Neuronal stem cell (in vitro differentiated cells): ENCODE measurements around the gene PCARE.
A peak's percentile ranks its signal among the peaks of the same experiment; 100 is the strongest.

ENCODE experiments used
- DNase-seq: peaks from one replicate; pipeline ENCODE4 v3.0.0-alpha.2; 2013; ENCODE audit warnings: low spot score
- H2AFZ ChIP-seq: one replicate; pipeline ENCODE4 v1.6.1; 2013; ENCODE audit warnings: mild to moderate bottlenecking, low read length, inconsistent platforms
- H2AK5ac ChIP-seq: 2 replicates; pipeline ENCODE4 v1.6.1; 2013; ENCODE audit warnings: low read depth, mild to moderate bottlenecking, inconsistent platforms, low read length, moderate library complexity, mixed read lengths
- H2BK120ac ChIP-seq: 2 replicates; pipeline ENCODE4 v1.6.1; 2013; ENCODE audit warnings: low read depth, mild to moderate bottlenecking, inconsistent platforms, low read length, moderate library complexity, mixed read lengths
- H2BK12ac ChIP-seq: one replicate; pipeline ENCODE4 v1.6.1; 2013; ENCODE audit warnings: low read length, inconsistent platforms
- H2BK15ac ChIP-seq: 2 replicates; pipeline ENCODE4 v1.6.1; 2013; ENCODE audit warnings: mild to moderate bottlenecking, low read length, inconsistent platforms, mixed read lengths
- H2BK5ac ChIP-seq: one replicate; pipeline ENCODE4 v1.6.1; 2013; ENCODE audit warnings: inconsistent platforms, mild to moderate bottlenecking, low read length, moderate library complexity
- H3K14ac ChIP-seq: one replicate; pipeline ENCODE4 v1.6.1; 2013; ENCODE audit warnings: low read length, inconsistent platforms
- H3K18ac ChIP-seq: 2 replicates; pipeline ENCODE4 v1.6.1; 2013; ENCODE audit warnings: low read length, inconsistent platforms
- H3K23ac ChIP-seq: 2 replicates; pipeline ENCODE4 v1.6.1; 2013; ENCODE audit warnings: low read depth, mild to moderate bottlenecking, mixed read lengths, low read length, inconsistent platforms; ENCODE audit not compliant: poor library complexity
- H3K27ac ChIP-seq: replicated peaks from 3 replicates; pipeline ENCODE4 v1.5.1; 2013; ENCODE audit warnings: low read length, inconsistent platforms
- H3K27me3 ChIP-seq, 3 experiments: 2 replicates each; pipeline ENCODE4 v1.6.1; 2013; ENCODE audit warnings: low read length in 3 of 3, mild to moderate bottlenecking in 2 of 3, inconsistent platforms in 1 of 3, low read depth in 1 of 3, mixed read lengths in 1 of 3, moderate library complexity in 1 of 3; ENCODE audit not compliant: control insufficient read depth in 3 of 3, insufficient read depth in 3 of 3
- H3K36me3 ChIP-seq, 2 donors: replicated peaks in 1 of 2; 2 replicates each; pipeline ENCODE4 v1.6.1; 2013; ENCODE audit warnings: low read length in 2 of 2; ENCODE audit not compliant: control insufficient read depth in 2 of 2, insufficient read depth in 2 of 2
- H3K4ac ChIP-seq: 2 replicates; pipeline ENCODE4 v1.6.1; 2013; ENCODE audit warnings: inconsistent platforms, mild to moderate bottlenecking, low read length, moderate library complexity
- H3K4me1 ChIP-seq, 2 donors: 1 replicate in 1 of 2; 2 replicates in 1 of 2; pipeline ENCODE4 v1.6.1; 2013; ENCODE audit warnings: low read length in 2 of 2, low read depth in 1 of 2; ENCODE audit not compliant: control insufficient read depth in 2 of 2, insufficient read depth in 1 of 2
- H3K4me2 ChIP-seq: one replicate; pipeline ENCODE4 v1.6.1; 2013; ENCODE audit warnings: mild to moderate bottlenecking, low read length, inconsistent platforms; ENCODE audit not compliant: insufficient read depth, poor library complexity, severe bottlenecking
- H3K4me3 ChIP-seq, 2 donors: 2 replicates each; pipeline ENCODE4 v1.5.1; 2013; ENCODE audit warnings: low read length in 2 of 2, mild to moderate bottlenecking in 2 of 2, inconsistent platforms in 1 of 2, moderate library complexity in 1 of 2
- H3K79me1 ChIP-seq: one replicate; pipeline ENCODE4 v1.6.1; 2013; ENCODE audit warnings: low read depth, mild to moderate bottlenecking, inconsistent platforms, low read length, moderate library complexity
- H3K9ac ChIP-seq: one replicate; pipeline ENCODE4 v1.6.1; 2013; ENCODE audit warnings: mild to moderate bottlenecking, low read depth, low read length, inconsistent platforms; ENCODE audit not compliant: poor library complexity
- H3K9me3 ChIP-seq, 2 donors: replicated peaks in 1 of 2; 2 replicates each; pipeline versions ENCODE3 to v1.6.1; 2013; ENCODE audit warnings: low read length in 2 of 2, mild to moderate bottlenecking in 2 of 2, inconsistent platforms in 1 of 2, low read depth in 1 of 2, mixed read lengths in 1 of 2, moderate library complexity in 1 of 2; ENCODE audit not compliant: control insufficient read depth in 2 of 2, insufficient read depth in 1 of 2
- H4K8ac ChIP-seq: one replicate; pipeline ENCODE4 v1.6.1; 2013; ENCODE audit warnings: low read depth, mild to moderate bottlenecking, inconsistent platforms, low read length, moderate library complexity
- H4K91ac ChIP-seq: one replicate; pipeline ENCODE4 v1.6.1; 2013; ENCODE audit warnings: low read length, low read depth, mild to moderate bottlenecking, inconsistent platforms; ENCODE audit not compliant: poor library complexity
- WGBS, 2 donors: extraction: QIAGEN DNeasy Blood & Tissue Kit; methylation state at CpG; one replicate each; pipeline ENCODE4 v1.1.7; 2013; ENCODE audit warnings: missing lambda C conversion rate in 2 of 2, mixed read lengths in 1 of 2; ENCODE audit not compliant: insufficient read length in 2 of 2, insufficient replicate concordance in 1 of 2; ENCODE audit errors: extremely low coverage in 2 of 2; 5-methylcytosine and 5-hydroxymethylcytosine counted together

The PCARE gene

DNA sequence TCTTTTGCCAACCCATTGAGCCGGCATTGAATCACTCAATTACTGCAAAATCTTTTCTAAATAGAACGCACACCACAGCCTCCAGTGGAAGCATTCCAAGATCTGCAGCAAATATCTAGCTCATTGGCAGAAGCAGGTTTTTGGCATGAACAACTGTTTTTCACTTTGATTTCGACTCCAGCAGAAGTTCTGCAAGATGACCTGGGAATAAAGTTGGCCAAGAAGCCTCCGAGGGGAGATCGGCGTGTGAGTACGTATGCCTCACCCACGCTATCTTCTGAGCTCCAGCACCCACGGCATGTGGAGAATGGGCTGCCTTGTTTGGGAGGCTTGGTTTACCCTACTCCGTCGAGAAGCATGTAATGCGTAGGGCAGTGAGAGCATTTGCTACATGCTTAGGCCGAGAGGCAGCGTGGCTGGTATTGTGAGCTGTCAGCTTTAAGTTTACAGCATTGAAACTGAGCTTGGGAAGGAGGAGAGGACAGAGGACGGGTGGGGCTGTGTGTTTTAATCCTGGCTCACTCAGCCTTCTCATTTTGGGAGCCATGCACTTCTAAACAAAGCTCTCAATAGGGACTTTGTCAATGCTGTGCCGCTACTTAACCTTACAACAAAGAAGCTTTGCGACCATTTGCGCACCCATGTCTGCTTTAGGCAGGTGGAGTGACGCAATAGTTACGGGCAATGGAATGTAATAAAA is 10.5 kb downstream of the PCARE start:
- Histone ChIP-seq H3K27ac (no peak overlapping the region), H2AK5ac (no peak overlapping the region), H2BK120ac (no peak overlapping the region), H2BK15ac (no peak overlapping the region), H2BK12ac (no peak overlapping the region), H3K4me1 (peaks cover 29 to 36% of the 10 kb centered on the region in 2 donors), H3K9ac (no peak overlapping the region), H3K14ac (no peak overlapping the region), H3K79me1 (no peaks in the 10 kb centered on the region), H3K4me3 (no peak overlapping the region), H3K4me2 (no peak overlapping the region), H2BK5ac (no peak overlapping the region), H3K18ac (no peak overlapping the region), H3K23ac (no peak overlapping the region), H3K36me3 (no peaks in the 10 kb centered on the region), H3K4ac (no peak overlapping the region), H3K27me3 (peaks cover 0 to 14% (median 2%) of the 10 kb centered on the region in 3 experiments), H3K9me3 (no peaks in the 10 kb centered on the region), H2AFZ (peak overlapping the region; percentile 27), H4K8ac (no peak overlapping the region), H4K91ac (no peak overlapping the region)
- DNase-seq = peak; percentile 32
- no CpG with 5 or more reads among the region's 20 CpGs for WGBS, 2 donors

DNA sequence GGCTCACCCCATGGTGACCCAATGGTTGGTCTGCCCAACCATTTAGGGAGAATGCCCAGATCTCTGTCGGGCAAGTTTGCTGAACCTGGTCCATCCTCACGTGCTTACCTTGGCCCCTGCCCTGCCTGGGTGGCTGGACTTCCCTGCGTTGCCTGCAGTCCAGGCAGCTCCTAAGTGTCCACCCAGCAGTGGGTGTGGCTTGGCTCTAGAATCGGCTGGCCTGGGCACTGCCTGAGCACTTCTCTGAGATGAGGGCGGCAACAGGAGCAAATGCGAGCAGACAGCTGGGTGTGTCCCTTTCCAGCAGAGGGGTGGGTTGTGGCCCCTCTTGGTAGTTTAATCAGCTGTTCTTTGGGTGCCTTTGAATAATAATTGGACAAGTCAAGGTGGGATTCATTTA is 11.3 kb downstream of the PCARE start:
- Histone ChIP-seq H2BK5ac (peak overlapping the region; percentile 35), H4K8ac (no peak overlapping the region), H3K79me1 (no peaks in the 10 kb centered on the region), H2BK120ac (no peak overlapping the region), H2AFZ (no peak overlapping the region), H3K23ac (no peak overlapping the region), H3K9ac (peak overlapping the region; percentile 50), H2AK5ac (peak overlapping the region; percentile 82), H3K27me3 (peaks cover 0 to 18% (median 2%) of the 10 kb centered on the region in 3 experiments), H3K27ac (no peak overlapping the region), H3K4me1 (peaks cover 26 to 36% of the 10 kb centered on the region in 2 donors), H3K18ac (peak overlapping the region; percentile 87), H2BK15ac (peak overlapping the region; percentile 72), H2BK12ac (no peak overlapping the region), H4K91ac (no peak overlapping the region), H3K4me2 (no peak overlapping the region), H3K9me3 (no peaks in the 10 kb centered on the region), H3K36me3 (no peaks in the 10 kb centered on the region), H3K4ac (peak overlapping the region; percentile 90), H3K14ac (peak overlapping the region; percentile 95), H3K4me3 (no peak overlapping the region)
- no CpG with 5 or more reads among the region's 6 CpGs for WGBS, 2 donors
- no peak for DNase-seq

DNA sequence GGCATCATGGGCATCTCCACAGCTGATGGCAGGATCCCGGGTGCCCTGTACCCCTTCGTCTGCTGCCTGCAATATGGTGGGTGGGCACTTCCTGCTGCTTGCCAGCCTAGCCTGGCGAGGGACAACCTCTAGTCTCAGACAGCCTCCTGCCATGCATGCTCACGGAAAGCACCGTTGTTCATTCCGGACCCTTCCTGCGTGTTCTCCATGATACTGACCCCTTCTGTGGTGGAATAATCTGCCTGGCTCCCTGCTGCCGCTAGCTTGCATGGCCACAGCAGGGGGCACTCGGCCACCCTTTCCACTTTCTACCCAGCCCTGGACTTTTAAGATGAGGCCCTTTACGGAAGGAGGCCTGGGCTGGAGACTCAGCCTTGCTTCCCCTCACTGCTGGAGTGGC is 12.0 kb downstream of the PCARE start:
- Histone ChIP-seq H2BK120ac (no peak overlapping the region), H4K91ac (no peak overlapping the region), H3K36me3 (no peaks in the 10 kb centered on the region), H3K4me3 (no peak overlapping the region), H2BK5ac (peak overlapping the region; percentile 49), H3K79me1 (no peaks in the 10 kb centered on the region), H3K27me3 (peaks cover 0 to 23% (median 2%) of the 10 kb centered on the region in 3 experiments), H3K4me2 (no peak overlapping the region), H3K4ac (no peak overlapping the region), H3K23ac (no peak overlapping the region), H4K8ac (no peak overlapping the region), H2BK12ac (no peak overlapping the region), H3K27ac (no peak overlapping the region), H3K9ac (no peak overlapping the region), H3K14ac (peak overlapping the region; percentile 65), H3K9me3 (no peaks in the 10 kb centered on the region), H3K18ac (peak overlapping the region; percentile 81), H2BK15ac (peak overlapping the region; percentile 72), H2AK5ac (peak overlapping the region; percentile 82), H3K4me1 (peaks cover 26 to 36% of the 10 kb centered on the region in 2 donors), H2AFZ (no peak overlapping the region)
- no peak for DNase-seq
- whole genome bisulfite sequencing, 2 donors = no CpG with 5 or more reads among the region's 10 CpGs

DNA sequence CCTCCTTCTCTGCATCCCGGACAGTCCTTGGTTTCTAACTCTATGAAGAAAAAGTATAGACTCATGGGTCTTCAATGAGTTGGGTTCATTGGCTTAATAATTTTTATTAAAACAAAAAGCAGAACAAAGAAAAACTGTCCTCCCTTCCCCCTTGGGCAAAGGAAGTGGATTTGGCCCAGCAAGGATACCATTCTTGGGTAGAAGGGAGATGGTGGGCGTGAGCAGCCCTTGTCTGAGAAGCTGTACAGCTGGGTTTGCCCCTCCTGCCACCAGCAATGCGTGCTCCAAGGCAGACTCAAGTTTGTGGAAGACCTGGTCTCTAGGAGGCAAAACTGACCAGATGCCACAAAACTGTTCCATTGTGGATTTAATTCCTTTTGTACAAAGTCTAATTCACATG is 12.7 kb downstream of the PCARE start:
- H3K4me1 ChIP-seq = peaks cover 26 to 36% of the 10 kb centered on the region in 2 donors
- no peaks in the 10 kb centered on the region for H3K36me3 ChIP-seq
- H3K9me3 ChIP-seq = no peaks in the 10 kb centered on the region
- no peaks in the 10 kb centered on the region for H3K79me1 ChIP-seq
- DNase-seq = no peak
- no peak overlapping the region for H3K4ac ChIP-seq
- WGBS, 2 donors = no CpG with 5 or more reads among the region's 3 CpGs
- no peak overlapping the region for H2BK120ac ChIP-seq
- no peak overlapping the region for H3K14ac ChIP-seq
- no peak overlapping the region for H2AFZ ChIP-seq
- H4K91ac ChIP-seq = no peak overlapping the region
- H3K4me2 ChIP-seq = no peak overlapping the region
- no peak overlapping the region for H2BK5ac ChIP-seq
- H3K27ac ChIP-seq = no peak overlapping the region
- H3K18ac ChIP-seq = no peak overlapping the region
- no peak overlapping the region for H3K23ac ChIP-seq
- no peak overlapping the region for H2BK12ac ChIP-seq
- no peak overlapping the region for H3K4me3 ChIP-seq
- no peak overlapping the region for H2AK5ac ChIP-seq
- no peak overlapping the region for H4K8ac ChIP-seq
- peaks cover 0 to 28% (median 2%) of the 10 kb centered on the region in 3 experiments for H3K27me3 ChIP-seq
- H2BK15ac ChIP-seq = no peak overlapping the region
- H3K9ac ChIP-seq = peak overlapping the region; percentile 46
